Chondrocyte (in vitro differentiated cells): ENCODE measurements around the gene SIX1. TPM values are rescaled to one million over a fixed set of nuclear protein-coding genes. Genes with fewer than 3 reads are reported as not detected.
A peak's percentile ranks its signal among the peaks of the same experiment; 100 is the strongest.

ENCODE experiments used
- DNase-seq: peaks from one replicate; pipeline ENCODE4 v3.0.0; 2021; ENCODE audit warnings: mixed read lengths, low spot score
- H3K27ac Mint-ChIP-seq: one replicate; pipeline ENCODE4 v1.8.0; 2021; ENCODE audit warnings: mild to moderate bottlenecking, moderate library complexity, mixed read lengths; ENCODE audit not compliant: unreplicated experiment
- H3K27me3 Mint-ChIP-seq: 2 replicates; pipeline ENCODE4 v1.8.0; 2021; ENCODE audit warnings: low read depth, mixed read lengths
- H3K36me3 Mint-ChIP-seq: 2 replicates; pipeline ENCODE4 v1.8.0; 2021; ENCODE audit warnings: low read depth, mixed read lengths
- H3K4me1 Mint-ChIP-seq: 2 replicates; pipeline ENCODE4 v1.8.0; 2021; ENCODE audit warnings: low read depth, mild to moderate bottlenecking, mixed read lengths
- H3K4me3 Mint-ChIP-seq: one replicate; pipeline ENCODE4 v1.8.0; 2021; ENCODE audit warnings: mild to moderate bottlenecking, moderate library complexity, mixed read lengths; ENCODE audit not compliant: unreplicated experiment
- H3K9me3 Mint-ChIP-seq: 2 replicates; pipeline ENCODE4 v1.8.0; 2021; ENCODE audit warnings: low read depth, mixed read lengths
- CTCF ChIP-seq: fragments of 200-600 bp; sonication (generic); IDR thresholded peaks from 2 replicates; pipeline ENCODE4 v1.5.0; 2021; ENCODE audit warnings: antibody characterized with exemption, mild to moderate bottlenecking, moderate library complexity
- total RNA-seq: library from RNA; stranded (reverse); gene quantifications from 3 replicates; pipeline ENCODE4 v1.2.1, GENCODE V29; 2021

The SIX1 gene
- total RNA-seq, 1 donor from 2014 or later, result 94.6 TPM

GRCh38 chr14:60658211-60658690 is 9.0 kb upstream of the SIX1 start:
- H3K4me1 Mint-ChIP-seq, result peaks cover 54% of the 10 kb centered on the region
- peak overlapping the region; percentile 86 for H3K4me3 Mint-ChIP-seq
- TF ChIP-seq CTCF, result no peak
- peak overlapping the region; percentile 98 for H3K27ac Mint-ChIP-seq
- no peaks in the 10 kb centered on the region for H3K27me3 Mint-ChIP-seq
- no peak for DNase-seq
- no peaks in the 10 kb centered on the region for H3K9me3 Mint-ChIP-seq
- no peaks in the 10 kb centered on the region for H3K36me3 Mint-ChIP-seq

GRCh38 chr14:60657456-60658210 is 8.4 kb upstream of the SIX1 start:
- no peak for DNase-seq
- Mint-ChIP-seq H3K9me3 (no peaks in the 10 kb centered on the region), H3K27me3 (no peaks in the 10 kb centered on the region), H3K4me3 (peak overlapping the region; percentile 86), H3K4me1 (peaks cover 60% of the 10 kb centered on the region), H3K27ac (peak overlapping the region; percentile 98), H3K36me3 (no peaks in the 10 kb centered on the region)
- peak; percentile 37 for TF ChIP-seq CTCF

GRCh38 chr14:60656686-60657455 is 7.6 kb upstream of the SIX1 start:
- Mint-ChIP-seq H3K27ac (peak overlapping the region; percentile 98), H3K9me3 (no peaks in the 10 kb centered on the region), H3K4me1 (peaks cover 68% of the 10 kb centered on the region), H3K36me3 (no peaks in the 10 kb centered on the region), H3K27me3 (no peaks in the 10 kb centered on the region), H3K4me3 (peak overlapping the region; percentile 86)
- peak; percentile 81 for TF ChIP-seq CTCF
- DNase-seq, result peak; percentile 92

GRCh38 chr14:60655898-60656685 is 6.8 kb upstream of the SIX1 start:
- H3K27me3 Mint-ChIP-seq, result no peaks in the 10 kb centered on the region
- H3K36me3 Mint-ChIP-seq, result no peaks in the 10 kb centered on the region
- peaks cover 76% of the 10 kb centered on the region for H3K4me1 Mint-ChIP-seq
- DNase-seq, result no peak
- no peaks in the 10 kb centered on the region for H3K9me3 Mint-ChIP-seq
- no peak for TF ChIP-seq CTCF
- H3K4me3 Mint-ChIP-seq, result peak overlapping the region; percentile 52
- peak overlapping the region; percentile 92 for H3K27ac Mint-ChIP-seq
